BJ (cell line): ENCODE measurements around the gene FARP1. TPM values are rescaled to one million over a fixed set of nuclear protein-coding genes. Genes with fewer than 3 reads are reported as not detected.

ENCODE experiments used
- CTCF ChIA-PET: fragments of 350-600 bp; formaldehyde crosslinking; extraction: SDS; loops from one replicate; lab custom pipeline; 2021; ENCODE audit warnings: antibody characterized with exemption, inconsistent platforms; lab: Yijun Ruan, JAX
- POLR2A ChIA-PET: fragments of 300-600 bp; sonication (Branson Sonifier 250); formaldehyde crosslinking; extraction: SDS; loops from one replicate; lab custom pipeline; 2021; ENCODE audit warnings: antibody characterized with exemption; lab: Charles Lee
- DNase-seq: peaks from one replicate; pipeline ENCODE4 v3.0.0-alpha.2; 2011; ENCODE audit warnings: low read depth
- H3K27me3 ChIP-seq: 2 replicates; pipeline ENCODE4 v1.6.0; 2011; ENCODE audit warnings: low read length; ENCODE audit not compliant: control insufficient read depth, insufficient read depth
- H3K36me3 ChIP-seq: 2 replicates; pipeline ENCODE4 v1.5.1; 2011; ENCODE audit warnings: low read length; ENCODE audit not compliant: control insufficient read depth, insufficient read depth
- H3K4me3 ChIP-seq: 2 replicates; pipeline ENCODE4 v1.5.1; 2011; ENCODE audit warnings: low read depth, mild to moderate bottlenecking, control low read depth, low read length
- polyA plus RNA-seq: library from polyadenylated mRNA; depleted of rRNA; stranded (reverse); fragments of >200 nt; gene quantifications from 2 replicates; pipeline ENCODE4 v1.2.3, GENCODE V29; 2011
- TF ChIP-seq, protein P1 (sequence below): IDR thresholded peaks from 2 replicates; pipeline ENCODE4 v1.5.1; 2011; ENCODE audit warnings: low read depth, mild to moderate bottlenecking, control low read depth, inconsistent platforms, low read length, moderate library complexity; ENCODE audit not compliant: insufficient read depth

The FARP1 gene
- polyA plus RNA-seq, 1 experiment = 64.0 TPM

DNA sequence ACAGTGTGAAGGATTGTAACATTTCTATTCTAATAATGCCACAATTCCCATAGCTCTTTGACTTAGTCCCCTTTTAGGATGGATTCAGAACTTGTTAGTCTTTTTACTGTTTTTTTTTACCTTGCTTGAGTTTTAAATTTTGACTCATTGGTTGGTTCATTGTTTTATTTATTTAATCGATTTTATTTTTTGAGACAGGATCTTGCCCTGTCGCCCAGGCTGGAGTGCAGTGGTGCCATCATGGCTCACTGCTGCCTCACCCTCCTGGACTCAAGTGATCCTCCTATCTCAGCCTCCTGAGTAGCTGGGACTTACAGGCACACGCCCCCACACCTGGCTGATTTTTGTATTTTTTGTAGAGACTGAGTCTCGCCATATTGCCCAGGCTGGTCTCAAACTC, 39.3 kb downstream of the FARP1 start:
- no peak overlapping the region for H3K4me3 ChIP-seq
- H3K36me3 ChIP-seq = no peaks in the 10 kb centered on the region
- DNase-seq = no peak
- H3K27me3 ChIP-seq = no peaks in the 10 kb centered on the region
- TF ChIP-seq, protein P1, sequence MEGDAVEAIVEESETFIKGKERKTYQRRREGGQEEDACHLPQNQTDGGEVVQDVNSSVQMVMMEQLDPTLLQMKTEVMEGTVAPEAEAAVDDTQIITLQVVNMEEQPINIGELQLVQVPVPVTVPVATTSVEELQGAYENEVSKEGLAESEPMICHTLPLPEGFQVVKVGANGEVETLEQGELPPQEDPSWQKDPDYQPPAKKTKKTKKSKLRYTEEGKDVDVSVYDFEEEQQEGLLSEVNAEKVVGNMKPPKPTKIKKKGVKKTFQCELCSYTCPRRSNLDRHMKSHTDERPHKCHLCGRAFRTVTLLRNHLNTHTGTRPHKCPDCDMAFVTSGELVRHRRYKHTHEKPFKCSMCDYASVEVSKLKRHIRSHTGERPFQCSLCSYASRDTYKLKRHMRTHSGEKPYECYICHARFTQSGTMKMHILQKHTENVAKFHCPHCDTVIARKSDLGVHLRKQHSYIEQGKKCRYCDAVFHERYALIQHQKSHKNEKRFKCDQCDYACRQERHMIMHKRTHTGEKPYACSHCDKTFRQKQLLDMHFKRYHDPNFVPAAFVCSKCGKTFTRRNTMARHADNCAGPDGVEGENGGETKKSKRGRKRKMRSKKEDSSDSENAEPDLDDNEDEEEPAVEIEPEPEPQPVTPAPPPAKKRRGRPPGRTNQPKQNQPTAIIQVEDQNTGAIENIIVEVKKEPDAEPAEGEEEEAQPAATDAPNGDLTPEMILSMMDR = no peak
- CTCF ChIA-PET = interaction anchor here (0.7 kb wide), 1 partner anchor 16 kb away, joined by 3 read pairs; no protein-coding TSS in a partner anchor
- POLR2A ChIA-PET = no interaction called here

DNA sequence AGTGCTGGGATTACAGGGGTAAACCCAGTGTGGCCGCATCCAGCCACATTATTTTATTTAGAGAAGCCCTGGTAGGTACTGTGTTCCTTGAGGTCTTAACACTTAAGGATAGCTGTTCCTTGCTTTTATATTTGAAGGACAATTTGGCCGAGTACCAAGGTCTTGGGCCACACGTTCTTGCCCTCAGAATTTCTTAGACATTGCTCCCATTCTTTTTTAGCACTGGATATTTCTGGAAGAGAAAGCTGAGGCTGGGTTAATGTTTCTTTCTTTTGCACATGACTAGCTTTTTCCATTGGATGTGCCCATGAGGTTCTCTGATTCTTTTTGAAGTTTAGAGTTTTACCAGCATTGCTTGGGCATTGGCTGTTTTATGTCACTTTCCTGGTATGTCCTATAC, 39.7 kb downstream of the FARP1 start:
- Histone ChIP-seq H3K36me3 (no peaks in the 10 kb centered on the region), H3K27me3 (no peaks in the 10 kb centered on the region), H3K4me3 (no peak overlapping the region)
- POLR2A ChIA-PET = interaction anchor here (0.6 kb wide), 1 partner anchor 9 kb away, joined by 3 read pairs; no protein-coding TSS in a partner anchor
- TF ChIP-seq, protein P1 = no peak
- DNase-seq = no peak
- CTCF ChIA-PET = no interaction called here

DNA sequence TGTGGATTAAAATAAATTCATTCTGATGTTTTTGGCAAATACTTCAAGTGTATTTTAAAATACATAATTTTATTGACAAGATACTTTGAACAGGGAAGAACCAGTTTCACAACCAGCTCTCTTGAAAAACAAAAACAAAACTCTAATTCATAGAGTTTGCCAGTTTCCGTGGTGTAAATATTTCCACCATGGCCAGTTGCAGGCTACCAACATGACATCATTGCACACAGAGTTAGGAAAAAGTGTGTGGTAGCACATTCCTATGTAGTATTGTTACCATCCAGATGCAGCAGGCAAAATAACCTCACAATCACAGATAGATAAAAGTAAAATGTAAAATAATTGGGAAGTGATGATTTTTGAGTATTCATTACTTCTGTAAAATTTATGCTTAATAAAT, 41.9 kb downstream of the FARP1 start:
- DNase-seq = no peak
- H3K4me3 ChIP-seq = no peak overlapping the region
- H3K36me3 ChIP-seq = no peaks in the 10 kb centered on the region
- TF ChIP-seq, protein P1 = no peak
- POLR2A ChIA-PET = no interaction called here
- CTCF ChIA-PET = interaction anchor here (1.0 kb wide), 1 partner anchor 13 kb away, joined by 3 read pairs; no protein-coding TSS in a partner anchor
- H3K27me3 ChIP-seq = no peaks in the 10 kb centered on the region

DNA sequence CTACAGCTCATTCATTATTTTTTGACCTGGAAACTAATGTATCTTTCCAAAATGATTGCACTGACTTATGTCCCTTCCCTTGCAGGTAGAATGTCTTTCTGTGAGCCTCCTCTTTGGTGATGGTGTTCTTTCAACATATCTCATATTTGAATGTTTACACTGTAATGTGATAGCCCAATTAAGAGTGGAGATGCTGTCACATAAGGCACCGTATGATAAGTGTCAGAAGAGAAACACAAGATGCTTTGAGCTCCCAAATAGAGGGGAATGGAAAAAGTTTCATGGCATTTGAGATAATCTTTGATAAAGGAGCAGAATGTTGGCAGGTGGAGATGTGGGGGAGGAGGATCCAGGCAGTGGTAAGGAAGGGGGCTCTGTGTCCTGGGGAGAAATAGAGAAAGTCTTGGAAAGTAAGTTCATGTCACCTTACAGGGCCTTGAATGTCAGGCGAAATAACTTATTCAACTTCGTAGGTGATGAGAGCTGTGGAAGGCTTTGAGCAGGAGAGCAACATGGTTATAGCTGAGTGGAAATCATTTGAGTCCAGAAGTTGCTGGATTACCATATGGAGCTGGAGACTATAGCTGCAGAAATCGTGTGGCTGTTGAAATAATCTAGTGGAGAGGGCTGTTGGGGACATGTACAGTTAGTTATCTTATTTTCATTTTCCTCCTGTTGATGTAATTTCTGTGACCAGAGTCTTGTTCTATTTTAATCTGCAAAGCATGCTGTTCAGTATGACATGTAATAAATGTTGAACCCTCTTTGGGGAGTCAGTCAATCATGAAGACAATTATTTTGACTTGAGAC, 44.5 kb downstream of the FARP1 start:
- TF ChIP-seq, protein P1 = no peak
- no peaks in the 10 kb centered on the region for H3K27me3 ChIP-seq
- CTCF ChIA-PET = interaction anchor here (0.7 to 3.0 kb wide), 3 partner anchors 8 to 15 kb away, joined by 3 to 7 read pairs (median 5); no protein-coding TSS in a partner anchor
- H3K36me3 ChIP-seq = no peaks in the 10 kb centered on the region
- POLR2A ChIA-PET = no interaction called here
- H3K4me3 ChIP-seq = no peak overlapping the region
- DNase-seq = no peak

DNA sequence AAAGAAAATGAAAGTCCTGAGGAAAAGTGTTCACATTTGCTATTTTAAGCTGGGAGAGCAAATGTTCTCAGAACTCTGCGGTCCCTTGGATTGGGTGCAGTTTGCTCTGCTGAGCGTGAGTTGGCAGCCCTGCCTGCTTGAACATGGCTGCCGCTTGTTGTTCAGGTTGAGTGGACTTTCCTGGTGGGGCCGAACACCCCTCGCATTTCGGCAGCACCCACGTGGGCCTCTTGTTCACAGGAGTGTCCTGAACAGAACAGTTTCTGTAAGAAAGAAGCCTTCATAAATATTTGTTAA, 45.0 kb downstream of the FARP1 start:
- no peak for DNase-seq
- CTCF ChIA-PET = interaction anchor here (1.9 to 3.0 kb wide), 2 partner anchors 9 to 12 kb away, joined by 5 to 7 read pairs; no protein-coding TSS in a partner anchor
- Histone ChIP-seq H3K36me3 (no peaks in the 10 kb centered on the region), H3K27me3 (no peaks in the 10 kb centered on the region), H3K4me3 (no peak overlapping the region)
- TF ChIP-seq, protein P1 = no peak
- POLR2A ChIA-PET = no interaction called here
